ENCODE measurements around the gene RNASEH2B.

DNA sequence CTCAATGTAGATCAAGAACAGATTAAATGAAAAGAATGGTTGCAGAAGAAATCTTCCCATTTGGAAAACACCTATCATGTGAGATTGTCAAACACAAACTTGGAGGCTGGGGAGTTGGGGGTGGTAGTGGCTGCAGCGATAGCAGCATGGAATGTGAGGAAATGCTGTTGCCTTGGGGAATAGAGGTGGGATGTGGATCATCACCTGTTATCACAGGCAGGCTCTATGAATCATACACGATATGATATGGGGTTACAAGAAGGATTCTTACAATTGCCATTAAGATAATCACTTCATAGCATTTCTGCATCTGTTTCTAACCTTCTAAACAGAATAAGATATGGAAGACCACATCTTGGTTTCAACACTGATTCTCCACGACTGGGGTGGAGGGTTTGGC, 88.7 kb downstream of the RNASEH2B start:
- TF ChIP-seq, protein P1, sequence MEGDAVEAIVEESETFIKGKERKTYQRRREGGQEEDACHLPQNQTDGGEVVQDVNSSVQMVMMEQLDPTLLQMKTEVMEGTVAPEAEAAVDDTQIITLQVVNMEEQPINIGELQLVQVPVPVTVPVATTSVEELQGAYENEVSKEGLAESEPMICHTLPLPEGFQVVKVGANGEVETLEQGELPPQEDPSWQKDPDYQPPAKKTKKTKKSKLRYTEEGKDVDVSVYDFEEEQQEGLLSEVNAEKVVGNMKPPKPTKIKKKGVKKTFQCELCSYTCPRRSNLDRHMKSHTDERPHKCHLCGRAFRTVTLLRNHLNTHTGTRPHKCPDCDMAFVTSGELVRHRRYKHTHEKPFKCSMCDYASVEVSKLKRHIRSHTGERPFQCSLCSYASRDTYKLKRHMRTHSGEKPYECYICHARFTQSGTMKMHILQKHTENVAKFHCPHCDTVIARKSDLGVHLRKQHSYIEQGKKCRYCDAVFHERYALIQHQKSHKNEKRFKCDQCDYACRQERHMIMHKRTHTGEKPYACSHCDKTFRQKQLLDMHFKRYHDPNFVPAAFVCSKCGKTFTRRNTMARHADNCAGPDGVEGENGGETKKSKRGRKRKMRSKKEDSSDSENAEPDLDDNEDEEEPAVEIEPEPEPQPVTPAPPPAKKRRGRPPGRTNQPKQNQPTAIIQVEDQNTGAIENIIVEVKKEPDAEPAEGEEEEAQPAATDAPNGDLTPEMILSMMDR (IDR thresholded peaks at IDR 0.05): no peak
- no peak for TF ChIP-seq EZH2 (IDR thresholded peaks at IDR 0.05)
